HG03558 (cell line): ENCODE measurements around the gene PLEKHA1.

Experiments
- ATAC-seq: cut with Tn5 transposase; IDR thresholded peaks from one replicate; pipeline ENCODE4 v1.9.1; 2021; ENCODE audit warnings: moderate number of reproducible peaks; ENCODE audit not compliant: unreplicated experiment; ENCODE audit errors: extremely low read depth

PLEKHA1 gene

GRCh38 chr10:122457934-122458333 lies 83.4 kb downstream of the PLEKHA1 start:
- ATAC-seq: no peak

GRCh38 chr10:122458693-122459092 lies 84.2 kb downstream of the PLEKHA1 start:
- no peak for ATAC-seq

GRCh38 chr10:122459561-122460273 lies 85.2 kb downstream of the PLEKHA1 start:
- no peak for ATAC-seq

GRCh38 chr10:122460891-122461293 lies 86.4 kb downstream of the PLEKHA1 start:
- no peak for ATAC-seq

GRCh38 chr10:122461367-122461728 lies 86.8 kb downstream of the PLEKHA1 start, which contains the start of gene HTRA1:
TSS of gene HTRA1 (plus strand) at chr10:122461553. CDS start at chr10:122461653, 100 bp downstream.
- ATAC-seq: no peak

- no peak for ATAC-seq
Observed at GRCh38 chr10:122461729-122462532, 87.4 kb downstream of the PLEKHA1 start.

- no peak for ATAC-seq
Observed at GRCh38 chr10:122462533-122463465, 88.3 kb downstream of the PLEKHA1 start.

GRCh38 chr10:122463466-122464249 lies 89.2 kb downstream of the PLEKHA1 start:
- no peak for ATAC-seq

GRCh38 chr10:122464250-122464510 lies 89.7 kb downstream of the PLEKHA1 start:
- ATAC-seq: no peak

- ATAC-seq: no peak
Observed at GRCh38 chr10:122464586-122464985, 90.1 kb downstream of the PLEKHA1 start.

GRCh38 chr10:122465401-122466040 lies 91.0 kb downstream of the PLEKHA1 start:
- no peak for ATAC-seq

- no peak for ATAC-seq
Observed at GRCh38 chr10:122466951-122467381, 92.5 kb downstream of the PLEKHA1 start.

- ATAC-seq: no peak
Observed at GRCh38 chr10:122467701-122468100, 93.2 kb downstream of the PLEKHA1 start.

GRCh38 chr10:122468307-122468925 lies 93.9 kb downstream of the PLEKHA1 start:
- no peak for ATAC-seq

- no peak for ATAC-seq
Observed at GRCh38 chr10:122468926-122469781, 94.6 kb downstream of the PLEKHA1 start.

GRCh38 chr10:122469848-122470247 lies 95.3 kb downstream of the PLEKHA1 start:
- ATAC-seq: no peak

GRCh38 chr10:122471531-122472177 lies 97.1 kb downstream of the PLEKHA1 start:
- ATAC-seq: no peak

- ATAC-seq: no peak
Observed at GRCh38 chr10:122473116-122473515, 98.6 kb downstream of the PLEKHA1 start.
